DOHH2 (cell line): ENCODE results near the gene IFT22.

Experiments
- CTCF ChIP-seq: fragments of 200-600 bp; sonication (generic); IDR thresholded peaks from one replicate; pipeline ENCODE4 v1.5.1; 2014; ENCODE audit warnings: antibody characterized with exemption, mild to moderate bottlenecking, low read depth, low read length; ENCODE audit not compliant: poor library complexity, severe bottlenecking
- EZH2phosphoT487 ChIP-seq: fragments of 200-600 bp; sonication (generic); IDR thresholded peaks from 2 replicates; pipeline ENCODE4 v1.6.1; 2017; ENCODE audit warnings: borderline replicate concordance, mild to moderate bottlenecking, antibody characterized with exemption, low read length, moderate library complexity, mixed read lengths

GRCh38 chr7:101328159-101328558 lies 6.5 kb upstream of the IFT22 start:
- TF ChIP-seq CTCF (no peak), EZH2phosphoT487 (no peak)
